Endothelial cell of umbilical vein (primary cell): ENCODE measurements around the gene ULK4. TPM values are rescaled to one million over a fixed set of nuclear protein-coding genes. Genes with fewer than 3 reads are reported as not detected.

ENCODE experiments used
- BruUV-seq: library from RNA; stranded (reverse); fragments of 400-500 nt; replicated peaks from 2 replicates; lab custom pipeline; 2021; lab: Mats Ljungman, UMichigan
- CTCF ChIA-PET: fragments of 300-600, 350-600 bp; sonication (Branson Sonifier 250); formaldehyde crosslinking; loops from one replicate; lab custom pipeline; 2021; ENCODE audit warnings: antibody characterized with exemption, inconsistent platforms; lab: Charles Lee
- POLR2A ChIA-PET: fragments of 300-600, 350-600 bp; sonication (Branson Sonifier 250); formaldehyde crosslinking; loops from one replicate; lab custom pipeline; 2021; ENCODE audit warnings: antibody characterized with exemption, inconsistent platforms; lab: Charles Lee
- DNase-seq: peaks from one replicate; pipeline ENCODE4 v3.0.0-alpha.2; 2011; ENCODE audit warnings: low read depth, low spot score
- FAIRE-seq: peaks from 2 replicates; lab custom pipeline; 2011; peaks lifted over from hg19 to GRCh38; lab: Jason Lieb, UNC
- H2AFZ ChIP-seq: 2 replicates; pipeline ENCODE4 v1.6.0; 2012; ENCODE audit warnings: low read depth, low read length, control low read depth, inconsistent platforms
- H3K27ac ChIP-seq: 2 replicates; pipeline ENCODE4 v1.5.1; 2011; ENCODE audit warnings: low read depth, mild to moderate bottlenecking, control low read depth, low read length, moderate library complexity; ENCODE audit not compliant: insufficient read depth
- H3K27me3 ChIP-seq, 2 experiments: 2 replicates each; pipeline versions ENCODE4 v1.6.0 to v1.6.1; 2011; ENCODE audit warnings: low read length in 2 of 2, mixed read lengths in 1 of 2; ENCODE audit not compliant: control insufficient read depth in 2 of 2, insufficient read depth in 2 of 2
- H3K36me3 ChIP-seq, 2 experiments: 2 replicates in 1 of 2; 3 replicates in 1 of 2; pipeline ENCODE4 v1.5.1; 2011; ENCODE audit warnings: low read length in 2 of 2, mild to moderate bottlenecking in 1 of 2, moderate library complexity in 1 of 2; ENCODE audit not compliant: control insufficient read depth in 2 of 2, insufficient read depth in 2 of 2; ENCODE audit errors: extremely low read depth in 1 of 2
- H3K4me1 ChIP-seq: 3 replicates; pipeline ENCODE4 v1.5.1; 2011; ENCODE audit warnings: mild to moderate bottlenecking, low read length; ENCODE audit not compliant: control insufficient read depth, insufficient read depth; ENCODE audit errors: extremely low read depth
- H3K4me2 ChIP-seq: 2 replicates; pipeline ENCODE4 v1.6.1; 2011; ENCODE audit warnings: low read length, control low read depth, mixed read lengths; ENCODE audit not compliant: insufficient read depth
- H3K4me3 ChIP-seq, 3 experiments: fragments of 200-600 bp in 1 of 3; sonication (generic), shearing (Covaris generic) in 1 of 3; replicated peaks in 1 of 3; 2 replicates each; pipeline ENCODE4 v1.5.1; 2011 to 2016; ENCODE audit warnings: control low read depth in 3 of 3, low read length in 3 of 3, mild to moderate bottlenecking in 2 of 3, inconsistent platforms in 1 of 3, low read depth in 1 of 3, moderate library complexity in 1 of 3; ENCODE audit not compliant: insufficient read depth in 1 of 3
- H3K79me2 ChIP-seq: 2 replicates; pipeline ENCODE4 v1.6.0; 2012; ENCODE audit warnings: low read length, inconsistent platforms; ENCODE audit not compliant: control insufficient read depth, insufficient read depth
- H3K9ac ChIP-seq: replicated peaks from 2 replicates; pipeline ENCODE3; 2011; ENCODE audit warnings: low read length, control low read depth; ENCODE audit not compliant: insufficient read depth; ENCODE audit errors: extremely low read depth
- H3K9me1 ChIP-seq: replicated peaks from 3 replicates; pipeline ENCODE4 v1.6.0; 2011; ENCODE audit warnings: mild to moderate bottlenecking, low read length; ENCODE audit not compliant: control insufficient read depth, insufficient read depth; ENCODE audit errors: extremely low read depth
- H3K9me3 ChIP-seq: replicated peaks from 2 replicates; pipeline ENCODE4 v1.5.1; 2012; ENCODE audit warnings: low read length, inconsistent platforms; ENCODE audit not compliant: control insufficient read depth, insufficient read depth
- H4K20me1 ChIP-seq: replicated peaks from 2 replicates; pipeline ENCODE3; 2011; ENCODE audit warnings: mild to moderate bottlenecking, low read length; ENCODE audit not compliant: control insufficient read depth, insufficient read depth; ENCODE audit errors: extremely low read depth
- EZH2 ChIP-seq: IDR thresholded peaks from 2 replicates; pipeline ENCODE4 v1.6.1; 2012; ENCODE audit warnings: borderline replicate concordance, low read depth, mild to moderate bottlenecking, moderate library complexity, low read length, inconsistent platforms; ENCODE audit not compliant: severe bottlenecking
- FOS ChIP-seq: IDR thresholded peaks from 2 replicates; pipeline ENCODE4 v1.6.1; 2011; ENCODE audit warnings: mild to moderate bottlenecking, low read length, moderate library complexity, borderline replicate concordance; ENCODE audit not compliant: insufficient read depth
- GATA2 ChIP-seq: IDR thresholded peaks from 2 replicates; pipeline ENCODE4 v1.7.0; 2011; ENCODE audit warnings: low read depth, mild to moderate bottlenecking, moderate library complexity, mixed read lengths, low read length; ENCODE audit not compliant: insufficient read length, insufficient read depth
- MYC ChIP-seq: IDR thresholded peaks from one replicate; pipeline ENCODE4 v1.6.1; 2011; ENCODE audit warnings: mild to moderate bottlenecking, low read depth, low read length
- POLR2A ChIP-seq: IDR thresholded peaks from 2 replicates; pipeline ENCODE4 v1.6.1; 2012; ENCODE audit warnings: low read depth, mild to moderate bottlenecking, control low read depth, low read length
- dilution Hi-C: fragments of 300-500 bp; cut with MboI; formaldehyde crosslinking; loops from one replicate; pipeline ENCODE4 v1.15.0; 2019; ENCODE audit warnings: low sequenced_read_pairs; ENCODE audit not compliant: extremely low pct_ligation_motif_present
- intact Hi-C: fragments of 100-400 bp; cut with micrococcal nuclease; formaldehyde crosslinking; loops from one replicate; pipeline ENCODE4 v1.10.0; 2022
- polyA plus RNA-seq, 4 experiments: library from polyadenylated mRNA; depleted of rRNA in 3 of 4; stranded (reverse) in 3 of 4; unstranded in 1 of 4; fragments of >200 nt; gene quantifications; 2 replicates each; pipeline versions ENCODE4 v1.2.1 to v1.2.3, GENCODE V29; 2011 to 2012; ENCODE audit warnings: missing spikeins in 1 of 4
- total RNA-seq: library from RNA; stranded (reverse); gene quantifications from 2 replicates; pipeline ENCODE4 v1.2.3, GENCODE V29; 2021

ULK4 gene
- total and polyA plus RNA-seq, 2 donors (not counting 3 experiments of a cell fraction or from before 2014, with no cell fraction given): 3.3 to 16.0 TPM

DNA sequence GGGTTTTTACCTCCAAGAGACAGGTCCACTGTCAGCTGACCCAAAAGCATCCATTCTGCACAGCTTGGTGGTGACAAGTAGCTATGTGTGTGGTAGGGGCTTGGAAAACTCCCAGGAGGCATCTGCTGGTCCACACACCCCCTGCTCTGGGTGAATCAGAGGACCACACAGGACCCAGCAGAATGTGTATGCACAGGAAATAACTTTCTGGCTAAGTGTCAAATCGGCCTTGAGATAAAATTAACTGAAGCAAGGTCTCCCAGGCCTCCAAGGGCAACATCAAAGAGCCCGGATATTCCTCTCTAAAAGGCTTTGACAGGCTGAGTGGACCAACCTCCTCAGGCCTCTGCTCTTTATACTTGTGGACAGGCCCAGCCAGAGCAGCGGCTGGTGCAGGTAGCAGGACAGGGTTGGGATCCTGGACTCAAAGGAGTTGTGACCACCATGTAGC lies 696.1 kb downstream of the ULK4 start:
- TF ChIP-seq EZH2 (no peak), FOS (peak; percentile 20)
- H3K79me2 ChIP-seq: no peaks in the 10 kb centered on the region
- H3K27me3 ChIP-seq: no peaks in the 10 kb centered on the region
- CTCF ChIA-PET: no interaction called here
- no peaks in the 10 kb centered on the region for H3K9me1 ChIP-seq
- no peak overlapping the region for H3K4me3 ChIP-seq
- H3K9me3 ChIP-seq: no peaks in the 10 kb centered on the region
- no TSS peak for BruUV-seq
- no peak overlapping the region for H2AFZ ChIP-seq
- dilution Hi-C loops: no loop called here
- no peaks in the 10 kb centered on the region for H4K20me1 ChIP-seq
- H3K36me3 ChIP-seq: no peaks in the 10 kb centered on the region
- DNase-seq: peak; percentile 36
- H3K27ac ChIP-seq: no peak overlapping the region
- H3K9ac ChIP-seq: no peak overlapping the region
- POLR2A ChIA-PET: interaction anchor here (0.7 kb wide), 1 partner anchor 1387 kb away, joined by 3 read pairs; no protein-coding TSS in a partner anchor
- H3K4me2 ChIP-seq: no peak overlapping the region
- intact Hi-C loops: no loop called here
- H3K4me1 ChIP-seq: peaks cover 6% of the 10 kb centered on the region
- peak; percentile 55 for FAIRE-seq

DNA sequence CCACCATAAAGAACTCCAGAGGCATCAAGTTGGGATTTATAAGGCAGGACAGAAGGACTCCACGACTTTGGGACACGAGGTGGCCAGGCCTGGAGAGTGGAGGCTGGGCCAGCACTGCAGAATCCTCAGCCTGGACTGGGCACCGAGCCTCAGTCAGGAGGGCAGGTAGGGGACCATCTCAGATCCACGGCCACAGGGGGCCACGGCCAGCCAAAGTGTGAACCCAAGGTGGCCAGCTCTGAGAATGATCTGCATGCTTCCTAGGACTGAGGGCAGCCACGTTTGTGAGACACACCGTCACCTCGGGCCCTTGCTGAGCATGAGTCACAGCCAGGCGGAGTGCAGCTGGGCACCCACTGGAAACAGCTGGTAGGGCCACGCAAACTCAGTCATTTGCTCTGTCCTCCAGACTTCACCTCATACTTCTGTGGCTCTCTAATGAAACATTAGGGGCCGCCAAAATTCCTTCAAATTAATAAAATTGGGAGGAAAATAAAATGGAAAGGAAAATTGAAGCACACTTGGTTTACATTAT lies 696.8 kb downstream of the ULK4 start:
- no peaks in the 10 kb centered on the region for H3K27me3 ChIP-seq
- BruUV-seq: no TSS peak
- H3K79me2 ChIP-seq: no peaks in the 10 kb centered on the region
- TF ChIP-seq EZH2 (no peak), MYC (no peak), FOS (no peak), GATA2 (no peak), POLR2A (no peak)
- POLR2A ChIA-PET: no interaction called here
- DNase-seq (no peak), FAIRE-seq (no peak)
- no peaks in the 10 kb centered on the region for H4K20me1 ChIP-seq
- H3K4me2 ChIP-seq: no peak overlapping the region
- dilution Hi-C loops: no loop called here
- no peaks in the 10 kb centered on the region for H3K9me1 ChIP-seq
- peaks cover 6% of the 10 kb centered on the region for H3K4me1 ChIP-seq
- CTCF ChIA-PET: no interaction called here
- no peak overlapping the region for H2AFZ ChIP-seq
- no peak overlapping the region for H3K27ac ChIP-seq
- no peak overlapping the region for H3K4me3 ChIP-seq
- intact Hi-C loops: no loop called here
- H3K36me3 ChIP-seq: no peaks in the 10 kb centered on the region
- H3K9me3 ChIP-seq: no peaks in the 10 kb centered on the region
- H3K9ac ChIP-seq: no peak overlapping the region
